Measurements from ENCODE around the gene PCP2. TPM values are rescaled to one million over a fixed set of nuclear protein-coding genes. Genes with fewer than 3 reads are reported as not detected.

PCP2 gene
- total and polyA plus RNA-seq, 2 of the 8 experiments (the other 6 are each of a cell fraction or from before 2014, with no cell fraction given) = not detected

GRCh38 chr19:7628589-7629311 is 4.8 kb downstream of the PCP2 start:
- POLR2A ChIA-PET (ENCODE audit: partially characterized antibody) = interaction anchor here (0.8 to 3.3 kb wide), 8 partner anchors 9 to 128 kb away, joined by 3 to 11 read pairs (median 4); no protein-coding TSS in a partner anchor
- Histone ChIP-seq H2BK20ac (ENCODE audit: low read length) (no peak overlapping the region), H4K20me1 (replicated peaks in 1 of 2; ENCODE audit: control insufficient read depth in 1 of 2, insufficient read depth in 2 of 2, low read length in 2 of 2) (peaks cover 4 to 18% of the 10 kb centered on the region in 2 experiments), H4K5ac (ENCODE audit: insufficient read length, low read depth, low read length) (no peak overlapping the region), H3K9ac (replicated peaks in 1 of 4; ENCODE audit: extremely low read depth in 1 of 4, low read depth in 3 of 4, low read length in 3 of 4) (peak overlapping the region; percentile 92 to 99 (median 94)), H4K8ac (ENCODE audit: extremely low read depth, insufficient read depth, low read length) (peak overlapping the region; percentile 99; the same call in 1 of the 2 replicates), H2AFZ (ENCODE audit: low read length) (peak overlapping the region; percentile 31; the same call in 1 of the 2 replicates), H2BK5ac (ENCODE audit: low read depth, low read length) (peak overlapping the region; percentile 83; the same call in 1 of the 2 replicates), H3K79me2 (ENCODE audit: control insufficient read depth in 1 of 2, insufficient read depth in 2 of 2, low read length in 2 of 2) (peaks cover 10 to 46% of the 10 kb centered on the region in 2 experiments; a peak in 3 of 4 replicates), H3K4me2 (ENCODE audit: insufficient read depth in 1 of 2, low read depth in 2 of 2, low read length in 2 of 2) (peak overlapping the region; percentile 93 to 96), H3K14ac (ENCODE audit: insufficient read length) (no peak overlapping the region), H2BK12ac (ENCODE audit: low read depth, low read length) (no peak overlapping the region), H4K91ac (replicated peaks; ENCODE audit: insufficient read length, low read length) (no peak overlapping the region), H2AK5ac (ENCODE audit: low read depth, low read length) (peak overlapping the region; percentile 95), H3K23ac (ENCODE audit: insufficient read length) (no peak overlapping the region), H2BK120ac (replicated peaks; ENCODE audit: low read depth, low read length) (no peak overlapping the region), H3K36me3 (ENCODE audit: control insufficient read depth in 2 of 4, insufficient read depth in 4 of 4, low read length in 3 of 4) (peaks cover 0 to 11% (median 6%) of the 10 kb centered on the region in 4 experiments; a peak in 4 of 8 replicates), H2BK15ac (ENCODE audit: low read length) (no peak overlapping the region), H3K4me3 (ENCODE audit: extremely low read depth in 1 of 4, insufficient read depth in 2 of 4, low read depth in 3 of 4, low read length in 4 of 4) (peak overlapping the region; percentile 94 to 100 (median 99)), H3K4ac (replicated peaks; ENCODE audit: insufficient read length, low read depth, low read length) (no peak overlapping the region), H3K9me3 (ENCODE audit: insufficient read depth in 2 of 2, low read depth in 1 of 2, low read length in 1 of 2) (no peaks in the 10 kb centered on the region), H3K27me3 (replicated peaks in 1 of 4; ENCODE audit: control insufficient read depth in 3 of 4, extremely low read depth in 1 of 4, insufficient read depth in 3 of 4, low read length in 3 of 4) (no peaks in the 10 kb centered on the region), H3K56ac (replicated peaks; ENCODE audit: insufficient read length, low read depth, low read length) (no peak overlapping the region), H3K18ac (ENCODE audit: extremely low read depth, low read length) (no peak overlapping the region), H3K79me1 (ENCODE audit: low read depth, low read length) (peaks cover 31% of the 10 kb centered on the region), H3K4me1 (replicated peaks in 1 of 4; ENCODE audit: control insufficient read depth in 3 of 4, insufficient read depth in 4 of 4, low read length in 3 of 4) (peaks cover 0 to 10% (median 3%) of the 10 kb centered on the region in 4 experiments; a peak in 4 of 7 replicates), H3K27ac (ENCODE audit: low read depth, low read length) (peak overlapping the region; percentile 88), H3K23me2 (ENCODE audit: low read depth, low read length) (peaks cover 14% of the 10 kb centered on the region)
- CTCF ChIA-PET (ENCODE audit: partially characterized antibody) = interaction anchor here (1.1 to 1.5 kb wide), 4 partner anchors 10 to 171 kb away, joined by 3 to 5 read pairs (median 4); no protein-coding TSS in a partner anchor
- DNase-seq (ENCODE audit: low read depth in 1 of 2, low spot score in 2 of 2) (no peak), FAIRE-seq (no peak)
- no peak for TF ChIP-seq KDM5A (IDR thresholded peaks at IDR 0.05; ENCODE audit: low read length)
- TF ChIP-seq NANOG (IDR thresholded peaks at IDR 0.05; ENCODE audit: insufficient read depth, low read depth, low read length, poor library complexity, severe bottlenecking) = no peak
- TF ChIP-seq RBBP5 (IDR thresholded peaks at IDR 0.05; ENCODE audit: borderline replicate concordance, low read depth, low read length) = no peak
- 10% methylated on average over 15 of the region's 15 CpGs; no CpG with 5 or more reads in 1 of the 2 experiments for WGBS, 2 experiments (ENCODE audit: extremely low coverage in 1 of 2, insufficient coverage in 1 of 2, insufficient read length in 1 of 2, insufficient replicate concordance in 2 of 2, low coverage in 1 of 2, low lambda C conversion rate in 2 of 2, missing lambda C conversion rate in 1 of 2)
